HEK293 (cell line): ENCODE measurements around the gene SF3B2.

ENCODE experiments used
- CTCF ChIP-seq: fragments of 450-650 bp; formaldehyde crosslinking; IDR thresholded peaks from 2 replicates; pipeline ENCODE4 v1.5.1; 2016; ENCODE audit warnings: missing biosample characterization, missing genetic modification characterization
- HOXA7 ChIP-seq: sonication (generic); formaldehyde crosslinking; IDR thresholded peaks from 2 replicates; pipeline ENCODE4 v1.8.1; 2022; ENCODE audit warnings: missing genetic modification reagents, borderline replicate concordance
- HOXC10 ChIP-seq: sonication (generic); formaldehyde crosslinking; IDR thresholded peaks from 2 replicates; pipeline ENCODE4 v1.8.1; 2023; ENCODE audit warnings: mild to moderate bottlenecking, missing genetic modification reagents
- PRDM10 ChIP-seq: fragments of 450-650 bp; formaldehyde crosslinking; IDR thresholded peaks from 2 replicates; pipeline ENCODE4 v1.5.1; 2016; ENCODE audit warnings: missing biosample characterization, missing genetic modification characterization
- REST ChIP-seq: fragments of 450-650 bp; formaldehyde crosslinking; IDR thresholded peaks from 2 replicates; pipeline ENCODE4 v1.5.1; 2016; ENCODE audit warnings: missing biosample characterization, missing genetic modification characterization
- TSHZ1 ChIP-seq: fragments of 450-650 bp; formaldehyde crosslinking; IDR thresholded peaks from 2 replicates; pipeline ENCODE4 v1.5.1; 2016; ENCODE audit warnings: missing biosample characterization, missing genetic modification characterization, borderline replicate concordance
- ZBTB17 ChIP-seq: fragments of 450-650 bp; formaldehyde crosslinking; IDR thresholded peaks from 2 replicates; pipeline ENCODE4 v1.5.1; 2016; ENCODE audit warnings: missing biosample characterization, missing genetic modification characterization
- ZBTB8A ChIP-seq: fragments of 450-650 bp; formaldehyde crosslinking; IDR thresholded peaks from 2 replicates; pipeline ENCODE4 v1.5.1; 2016; ENCODE audit warnings: missing biosample characterization, missing genetic modification characterization
- ZNF292 ChIP-seq: fragments of 450-650 bp; formaldehyde crosslinking; IDR thresholded peaks from 2 replicates; pipeline ENCODE4 v1.5.1; 2016; ENCODE audit warnings: low read depth, missing biosample characterization, missing genetic modification characterization, borderline replicate concordance
- ZNF596 ChIP-seq: fragments of 450-650 bp; IDR thresholded peaks from 2 replicates; pipeline ENCODE4 v1.5.0; 2018; ENCODE audit warnings: missing biosample characterization, mild to moderate bottlenecking, missing genetic modification characterization, moderate library complexity
- ZNF629 ChIP-seq: fragments of 450-650 bp; formaldehyde crosslinking; IDR thresholded peaks from 2 replicates; pipeline ENCODE4 v1.5.1; 2017; ENCODE audit warnings: missing biosample characterization, missing genetic modification characterization
- ZNF792 ChIP-seq: fragments of 450-650 bp; formaldehyde crosslinking; IDR thresholded peaks from 2 replicates; pipeline ENCODE4 v1.5.1; 2016; ENCODE audit warnings: missing biosample characterization, missing genetic modification characterization
- TF ChIP-seq, protein P1 (sequence below): fragments of 450-650 bp; formaldehyde crosslinking; IDR thresholded peaks from 2 replicates; pipeline ENCODE4 v1.5.1; 2017; ENCODE audit warnings: missing biosample characterization, missing genetic modification characterization
- TF ChIP-seq, protein P2 (sequence below): sonication (generic); formaldehyde crosslinking; IDR thresholded peaks from 2 replicates; pipeline ENCODE4 v1.8.1; 2022; ENCODE audit warnings: mild to moderate bottlenecking, moderate library complexity, missing genetic modification reagents

- TF ChIP-seq ZNF596 (tag by site-specific recombination) (no peak), ZNF629 (no peak), CTCF (tag by site-specific recombination) (no peak), PRDM10 (tag by site-specific recombination) (peak; percentile 72), HOXA7 (no peak), REST (no peak), TSHZ1 (tag by site-specific recombination) (no peak), ZNF292 (tag by site-specific recombination) (no peak), ZBTB17 (tag by site-specific recombination) (no peak), HOXC10 (CRISPR knock-in tag) (no peak), ZNF792 (tag by site-specific recombination) (no peak), ZBTB8A (tag by site-specific recombination) (no peak)
- TF ChIP-seq, protein P1, sequence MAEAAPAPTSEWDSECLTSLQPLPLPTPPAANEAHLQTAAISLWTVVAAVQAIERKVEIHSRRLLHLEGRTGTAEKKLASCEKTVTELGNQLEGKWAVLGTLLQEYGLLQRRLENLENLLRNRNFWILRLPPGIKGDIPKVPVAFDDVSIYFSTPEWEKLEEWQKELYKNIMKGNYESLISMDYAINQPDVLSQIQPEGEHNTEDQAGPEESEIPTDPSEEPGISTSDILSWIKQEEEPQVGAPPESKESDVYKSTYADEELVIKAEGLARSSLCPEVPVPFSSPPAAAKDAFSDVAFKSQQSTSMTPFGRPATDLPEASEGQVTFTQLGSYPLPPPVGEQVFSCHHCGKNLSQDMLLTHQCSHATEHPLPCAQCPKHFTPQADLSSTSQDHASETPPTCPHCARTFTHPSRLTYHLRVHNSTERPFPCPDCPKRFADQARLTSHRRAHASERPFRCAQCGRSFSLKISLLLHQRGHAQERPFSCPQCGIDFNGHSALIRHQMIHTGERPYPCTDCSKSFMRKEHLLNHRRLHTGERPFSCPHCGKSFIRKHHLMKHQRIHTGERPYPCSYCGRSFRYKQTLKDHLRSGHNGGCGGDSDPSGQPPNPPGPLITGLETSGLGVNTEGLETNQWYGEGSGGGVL, result no peak
- TF ChIP-seq, protein P2, sequence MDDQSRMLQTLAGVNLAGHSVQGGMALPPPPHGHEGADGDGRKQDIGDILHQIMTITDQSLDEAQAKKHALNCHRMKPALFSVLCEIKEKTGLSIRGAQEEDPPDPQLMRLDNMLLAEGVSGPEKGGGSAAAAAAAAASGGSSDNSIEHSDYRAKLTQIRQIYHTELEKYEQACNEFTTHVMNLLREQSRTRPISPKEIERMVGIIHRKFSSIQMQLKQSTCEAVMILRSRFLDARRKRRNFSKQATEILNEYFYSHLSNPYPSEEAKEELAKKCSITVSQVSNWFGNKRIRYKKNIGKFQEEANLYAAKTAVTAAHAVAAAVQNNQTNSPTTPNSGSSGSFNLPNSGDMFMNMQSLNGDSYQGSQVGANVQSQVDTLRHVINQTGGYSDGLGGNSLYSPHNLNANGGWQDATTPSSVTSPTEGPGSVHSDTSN, result no peak
These were observed 29.3 kb downstream of the SF3B2 start for GRCh38 chr11:66081505-66081904.
